ENCODE results near the gene C2orf78.
A peak's percentile ranks its signal among the peaks of the same experiment; 100 is the strongest.

The C2orf78 gene

GRCh38 chr2:73837847-73838585 is 54.0 kb downstream of the C2orf78 start:
- Mint-ChIP-seq H3K27me3 (no peaks in the 10 kb centered on the region), H3K4me1 (ENCODE audit: low read depth) (peaks cover 20% of the 10 kb centered on the region), H3K36me3 (ENCODE audit: low read depth) (peaks cover 46% of the 10 kb centered on the region), H3K27ac (peak overlapping the region; percentile 4), H3K4me3 (no peak overlapping the region), H3K9me3 (peaks cover under 1% of the 10 kb centered on the region)
- intact Hi-C loops (cut with micrococcal nuclease) = no loop called here

GRCh38 chr2:73838889-73839534 is 55.0 kb downstream of the C2orf78 start:
- Mint-ChIP-seq H3K27me3 (no peaks in the 10 kb centered on the region), H3K36me3 (ENCODE audit: low read depth) (peaks cover 45% of the 10 kb centered on the region), H3K27ac (no peak overlapping the region), H3K9me3 (no peaks in the 10 kb centered on the region), H3K4me1 (ENCODE audit: low read depth) (peaks cover 20% of the 10 kb centered on the region), H3K4me3 (no peak overlapping the region)
- intact Hi-C loops (cut with micrococcal nuclease) = no loop called here

GRCh38 chr2:73839653-73840411 is 55.8 kb downstream of the C2orf78 start:
- Mint-ChIP-seq H3K9me3 (no peaks in the 10 kb centered on the region), H3K27ac (no peak overlapping the region), H3K36me3 (ENCODE audit: low read depth) (peaks cover 46% of the 10 kb centered on the region), H3K4me3 (no peak overlapping the region), H3K27me3 (no peaks in the 10 kb centered on the region), H3K4me1 (ENCODE audit: low read depth) (peaks cover 20% of the 10 kb centered on the region)
- intact Hi-C loops (cut with micrococcal nuclease) = no loop called here

GRCh38 chr2:73841912-73842738 is 58.1 kb downstream of the C2orf78 start:
- H3K27me3 Mint-ChIP-seq = no peaks in the 10 kb centered on the region
- peaks cover 51% of the 10 kb centered on the region for H3K36me3 Mint-ChIP-seq (ENCODE audit: low read depth)
- no peak overlapping the region for H3K4me3 Mint-ChIP-seq
- no peaks in the 10 kb centered on the region for H3K9me3 Mint-ChIP-seq
- intact Hi-C loops (cut with micrococcal nuclease) = no loop called here
- no peak overlapping the region for H3K27ac Mint-ChIP-seq
- H3K4me1 Mint-ChIP-seq (ENCODE audit: low read depth) = peaks cover 20% of the 10 kb centered on the region

- Mint-ChIP-seq H3K4me3 (no peak overlapping the region), H3K27me3 (no peaks in the 10 kb centered on the region), H3K36me3 (ENCODE audit: low read depth) (peaks cover 56% of the 10 kb centered on the region), H3K4me1 (ENCODE audit: low read depth) (peaks cover 17% of the 10 kb centered on the region), H3K9me3 (no peaks in the 10 kb centered on the region), H3K27ac (no peak overlapping the region)
- intact Hi-C loops (cut with micrococcal nuclease) = no loop called here
Measured at GRCh38 chr2:73842739-73843019, 58.7 kb downstream of the C2orf78 start.

GRCh38 chr2:73844087-73844486 is 60.1 kb downstream of the C2orf78 start:
- Mint-ChIP-seq H3K36me3 (ENCODE audit: low read depth) (peaks cover 67% of the 10 kb centered on the region), H3K27me3 (no peaks in the 10 kb centered on the region), H3K4me3 (no peak overlapping the region), H3K9me3 (no peaks in the 10 kb centered on the region), H3K4me1 (ENCODE audit: low read depth) (peaks cover 2% of the 10 kb centered on the region), H3K27ac (no peak overlapping the region)
- intact Hi-C loops (cut with micrococcal nuclease) = no loop called here

GRCh38 chr2:73850009-73850408 is 66.0 kb downstream of the C2orf78 start:
- no peak overlapping the region for H3K4me3 Mint-ChIP-seq
- H3K27ac Mint-ChIP-seq = no peak overlapping the region
- H3K27me3 Mint-ChIP-seq = no peaks in the 10 kb centered on the region
- no peaks in the 10 kb centered on the region for H3K9me3 Mint-ChIP-seq
- H3K4me1 Mint-ChIP-seq (ENCODE audit: low read depth) = no peaks in the 10 kb centered on the region
- intact Hi-C loops (cut with micrococcal nuclease) = loop anchor here (10.0 kb wide), 1 partner anchor 135 kb away; the partner anchor contains the start of gene TET3
- H3K36me3 Mint-ChIP-seq (ENCODE audit: low read depth) = peaks cover 52% of the 10 kb centered on the region

GRCh38 chr2:73851274-73851673 is 67.3 kb downstream of the C2orf78 start:
- no peaks in the 10 kb centered on the region for H3K27me3 Mint-ChIP-seq
- no peak overlapping the region for H3K27ac Mint-ChIP-seq
- no peaks in the 10 kb centered on the region for H3K9me3 Mint-ChIP-seq
- no peak overlapping the region for H3K4me3 Mint-ChIP-seq
- no peaks in the 10 kb centered on the region for H3K4me1 Mint-ChIP-seq (ENCODE audit: low read depth)
- intact Hi-C loops (cut with micrococcal nuclease) = loop anchor here (10.0 kb wide), 1 partner anchor 134 kb away; the partner anchor contains the start of gene TET3
- peaks cover 39% of the 10 kb centered on the region for H3K36me3 Mint-ChIP-seq (ENCODE audit: low read depth)

- Mint-ChIP-seq H3K27me3 (no peaks in the 10 kb centered on the region), H3K9me3 (no peaks in the 10 kb centered on the region), H3K4me3 (no peak overlapping the region), H3K27ac (no peak overlapping the region), H3K4me1 (ENCODE audit: low read depth) (no peaks in the 10 kb centered on the region), H3K36me3 (ENCODE audit: low read depth) (peaks cover 32% of the 10 kb centered on the region)
- intact Hi-C loops (cut with micrococcal nuclease) = loop anchor here (10.0 kb wide), 1 partner anchor 133 kb away; the partner anchor contains the start of gene TET3
Measured at GRCh38 chr2:73852020-73852419, 68.0 kb downstream of the C2orf78 start.

GRCh38 chr2:73855526-73855925 is 71.5 kb downstream of the C2orf78 start:
- Mint-ChIP-seq H3K4me3 (no peak overlapping the region), H3K36me3 (ENCODE audit: low read depth) (peaks cover 19% of the 10 kb centered on the region), H3K9me3 (no peaks in the 10 kb centered on the region), H3K4me1 (ENCODE audit: low read depth) (no peaks in the 10 kb centered on the region), H3K27me3 (no peaks in the 10 kb centered on the region), H3K27ac (no peak overlapping the region)
- intact Hi-C loops (cut with micrococcal nuclease) = loop anchor here (10.0 kb wide), 1 partner anchor 129 kb away; the partner anchor contains the start of gene TET3

GRCh38 chr2:73856214-73856613 is 72.2 kb downstream of the C2orf78 start:
- no peaks in the 10 kb centered on the region for H3K4me1 Mint-ChIP-seq (ENCODE audit: low read depth)
- H3K27ac Mint-ChIP-seq = no peak overlapping the region
- no peak overlapping the region for H3K4me3 Mint-ChIP-seq
- peaks cover 25% of the 10 kb centered on the region for H3K36me3 Mint-ChIP-seq (ENCODE audit: low read depth)
- intact Hi-C loops (cut with micrococcal nuclease) = loop anchor here (10.0 kb wide), 1 partner anchor 129 kb away; the partner anchor contains the start of gene TET3
- H3K9me3 Mint-ChIP-seq = no peaks in the 10 kb centered on the region
- H3K27me3 Mint-ChIP-seq = no peaks in the 10 kb centered on the region

- intact Hi-C loops (cut with micrococcal nuclease) = loop anchor here (10.0 kb wide), 1 partner anchor 125 kb away; the partner anchor contains the start of gene TET3
- H3K36me3 Mint-ChIP-seq (ENCODE audit: low read depth) = peaks cover 62% of the 10 kb centered on the region
- H3K9me3 Mint-ChIP-seq = no peaks in the 10 kb centered on the region
- no peak overlapping the region for H3K4me3 Mint-ChIP-seq
- H3K27ac Mint-ChIP-seq = no peak overlapping the region
- no peaks in the 10 kb centered on the region for H3K4me1 Mint-ChIP-seq (ENCODE audit: low read depth)
- no peaks in the 10 kb centered on the region for H3K27me3 Mint-ChIP-seq
Measured at GRCh38 chr2:73859721-73860586, 76.0 kb downstream of the C2orf78 start.

GRCh38 chr2:73862987-73863386 is 79.0 kb downstream of the C2orf78 start:
- H3K27ac Mint-ChIP-seq = no peak overlapping the region
- no peaks in the 10 kb centered on the region for H3K4me1 Mint-ChIP-seq (ENCODE audit: low read depth)
- no peak overlapping the region for H3K4me3 Mint-ChIP-seq
- peaks cover 84% of the 10 kb centered on the region for H3K36me3 Mint-ChIP-seq (ENCODE audit: low read depth)
- H3K9me3 Mint-ChIP-seq = no peaks in the 10 kb centered on the region
- intact Hi-C loops (cut with micrococcal nuclease) = no loop called here
- no peaks in the 10 kb centered on the region for H3K27me3 Mint-ChIP-seq
